DND-41 (cell line): ENCODE data around the gene SUPT20HL1.

Experiments used
- ATAC-seq: fragments of 200-7000 bp; cut with Tn5 transposase; 3 replicates; pipeline ENCODE4 v1.9.1; 2021; ENCODE audit warnings: low read depth; ENCODE audit not compliant: insufficient read depth
- DNase-seq: peaks from one replicate; pipeline ENCODE4 v3.0.0-alpha.2; 2020
- H2AFZ ChIP-seq: 2 replicates; pipeline ENCODE4 v1.6.0; 2012; ENCODE audit warnings: low read depth, low read length
- H3K27ac ChIP-seq: 2 replicates; pipeline ENCODE4 v1.5.1; 2012; ENCODE audit warnings: low read length, inconsistent platforms
- H3K27me3 ChIP-seq: fragments of 200-600 bp; sonication (generic); 2 replicates; pipeline ENCODE4 v1.6.0; 2012; ENCODE audit warnings: low read length, mild to moderate bottlenecking, inconsistent platforms; ENCODE audit not compliant: insufficient read depth, poor library complexity
- H3K36me3 ChIP-seq: 2 replicates; pipeline ENCODE4 v1.5.1; 2012; ENCODE audit warnings: low read length, inconsistent platforms; ENCODE audit not compliant: insufficient read depth
- H3K4me1 ChIP-seq: 2 replicates; pipeline ENCODE4 v1.5.1; 2012; ENCODE audit warnings: mild to moderate bottlenecking, low read length; ENCODE audit not compliant: insufficient read depth
- H3K4me2 ChIP-seq: 2 replicates; pipeline ENCODE4 v1.6.0; 2012; ENCODE audit warnings: mild to moderate bottlenecking, moderate library complexity, low read length, inconsistent platforms; ENCODE audit not compliant: insufficient read depth
- H3K4me3 ChIP-seq, 2 experiments: fragments of 200-600 bp in 1 of 2; shearing (Covaris generic) in 1 of 2; 2 replicates each; pipeline ENCODE4 v1.5.1; 2012 to 2016; ENCODE audit warnings: inconsistent platforms in 2 of 2, low read length in 2 of 2, mild to moderate bottlenecking in 2 of 2, low read depth in 1 of 2, moderate library complexity in 1 of 2
- H3K79me2 ChIP-seq: 2 replicates; pipeline ENCODE4 v1.6.0; 2012; ENCODE audit warnings: low read length, inconsistent platforms; ENCODE audit not compliant: insufficient read depth
- H3K9ac ChIP-seq: 2 replicates; pipeline ENCODE4 v1.6.0; 2012; ENCODE audit warnings: low read depth, mild to moderate bottlenecking, inconsistent platforms, low read length, moderate library complexity
- H3K9me3 ChIP-seq: 2 replicates; pipeline ENCODE4 v1.5.1; 2012; ENCODE audit warnings: low read length, moderate library complexity, mild to moderate bottlenecking, inconsistent platforms; ENCODE audit not compliant: insufficient read depth, severe bottlenecking
- H4K20me1 ChIP-seq: 2 replicates; pipeline ENCODE4 v1.6.0; 2012; ENCODE audit warnings: low read length; ENCODE audit not compliant: insufficient read depth
- EZH2 ChIP-seq: IDR thresholded peaks from 3 replicates; pipeline ENCODE4 v1.6.1; 2012; ENCODE audit warnings: borderline replicate concordance, low read depth, mild to moderate bottlenecking, moderate library complexity, low read length, inconsistent platforms; ENCODE audit not compliant: severe bottlenecking
- TF ChIP-seq, protein P1 (sequence below): IDR thresholded peaks from 2 replicates; pipeline ENCODE4 v1.5.1; 2012; ENCODE audit warnings: borderline replicate concordance, low read length, moderate library complexity, mild to moderate bottlenecking; ENCODE audit not compliant: poor library complexity, severe bottlenecking; ENCODE audit errors: extremely low read depth

SUPT20HL1 gene

DNA sequence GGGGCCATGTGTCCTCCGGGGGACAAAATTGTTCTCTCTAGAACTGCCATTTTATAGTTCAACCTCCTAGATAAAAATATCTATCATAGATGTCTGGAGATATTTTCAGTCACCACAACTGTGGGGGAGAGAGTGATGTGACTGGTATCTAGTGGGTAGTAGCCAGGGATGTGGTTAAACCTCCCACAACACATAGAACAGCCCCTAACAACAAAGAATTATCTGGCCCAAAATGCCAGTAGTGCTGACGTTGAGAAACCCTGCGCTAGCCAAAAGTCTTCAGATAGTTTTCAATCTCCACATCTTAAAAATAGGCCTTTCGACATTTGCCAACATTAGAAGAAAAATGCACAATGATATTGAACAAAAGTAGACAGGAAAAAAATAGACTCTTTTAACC is 27.6 kb upstream of the SUPT20HL1 start:
- TF ChIP-seq, protein P1, sequence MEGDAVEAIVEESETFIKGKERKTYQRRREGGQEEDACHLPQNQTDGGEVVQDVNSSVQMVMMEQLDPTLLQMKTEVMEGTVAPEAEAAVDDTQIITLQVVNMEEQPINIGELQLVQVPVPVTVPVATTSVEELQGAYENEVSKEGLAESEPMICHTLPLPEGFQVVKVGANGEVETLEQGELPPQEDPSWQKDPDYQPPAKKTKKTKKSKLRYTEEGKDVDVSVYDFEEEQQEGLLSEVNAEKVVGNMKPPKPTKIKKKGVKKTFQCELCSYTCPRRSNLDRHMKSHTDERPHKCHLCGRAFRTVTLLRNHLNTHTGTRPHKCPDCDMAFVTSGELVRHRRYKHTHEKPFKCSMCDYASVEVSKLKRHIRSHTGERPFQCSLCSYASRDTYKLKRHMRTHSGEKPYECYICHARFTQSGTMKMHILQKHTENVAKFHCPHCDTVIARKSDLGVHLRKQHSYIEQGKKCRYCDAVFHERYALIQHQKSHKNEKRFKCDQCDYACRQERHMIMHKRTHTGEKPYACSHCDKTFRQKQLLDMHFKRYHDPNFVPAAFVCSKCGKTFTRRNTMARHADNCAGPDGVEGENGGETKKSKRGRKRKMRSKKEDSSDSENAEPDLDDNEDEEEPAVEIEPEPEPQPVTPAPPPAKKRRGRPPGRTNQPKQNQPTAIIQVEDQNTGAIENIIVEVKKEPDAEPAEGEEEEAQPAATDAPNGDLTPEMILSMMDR, result no peak
- no peak for TF ChIP-seq EZH2
- Histone ChIP-seq H3K4me1 (no peaks in the 10 kb centered on the region), H3K4me2 (no peak overlapping the region), H3K9me3 (no peaks in the 10 kb centered on the region), H2AFZ (no peak overlapping the region), H3K79me2 (no peaks in the 10 kb centered on the region), H3K36me3 (no peaks in the 10 kb centered on the region), H4K20me1 (no peaks in the 10 kb centered on the region), H3K4me3 (no peak overlapping the region), H3K9ac (no peak overlapping the region), H3K27ac (no peak overlapping the region), H3K27me3 (no peaks in the 10 kb centered on the region)
- peak; percentile 52; the same call in 1 of the 3 replicates for ATAC-seq
- DNase-seq, result no peak

DNA sequence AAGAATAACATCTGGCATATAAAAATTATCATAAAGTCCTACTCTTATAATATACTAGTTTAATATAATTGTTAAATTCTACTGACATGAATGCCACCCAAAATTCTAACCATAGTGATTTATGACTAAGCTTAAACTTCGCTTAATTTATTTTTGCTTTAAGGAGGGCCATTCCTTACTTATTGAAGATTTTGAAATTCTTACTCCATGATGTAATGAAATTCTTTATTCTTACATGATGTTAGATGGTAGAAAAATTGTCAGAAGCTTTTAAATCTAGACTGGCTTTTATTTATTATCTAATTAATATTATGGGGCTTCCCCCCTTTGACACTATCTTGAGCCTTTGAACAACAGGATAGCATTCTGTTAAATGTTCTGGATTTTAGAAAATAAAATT is 27.1 kb upstream of the SUPT20HL1 start:
- H3K4me1 ChIP-seq, result no peaks in the 10 kb centered on the region
- H3K4me3 ChIP-seq, result no peak overlapping the region
- H3K36me3 ChIP-seq, result no peaks in the 10 kb centered on the region
- H3K27ac ChIP-seq, result no peak overlapping the region
- H3K9me3 ChIP-seq, result no peaks in the 10 kb centered on the region
- H3K27me3 ChIP-seq, result no peaks in the 10 kb centered on the region
- H4K20me1 ChIP-seq, result no peaks in the 10 kb centered on the region
- no peak overlapping the region for H3K4me2 ChIP-seq
- no peak for ATAC-seq
- TF ChIP-seq, protein P1, result no peak
- H3K9ac ChIP-seq, result no peak overlapping the region
- no peak for DNase-seq
- H2AFZ ChIP-seq, result no peak overlapping the region
- no peaks in the 10 kb centered on the region for H3K79me2 ChIP-seq

DNA sequence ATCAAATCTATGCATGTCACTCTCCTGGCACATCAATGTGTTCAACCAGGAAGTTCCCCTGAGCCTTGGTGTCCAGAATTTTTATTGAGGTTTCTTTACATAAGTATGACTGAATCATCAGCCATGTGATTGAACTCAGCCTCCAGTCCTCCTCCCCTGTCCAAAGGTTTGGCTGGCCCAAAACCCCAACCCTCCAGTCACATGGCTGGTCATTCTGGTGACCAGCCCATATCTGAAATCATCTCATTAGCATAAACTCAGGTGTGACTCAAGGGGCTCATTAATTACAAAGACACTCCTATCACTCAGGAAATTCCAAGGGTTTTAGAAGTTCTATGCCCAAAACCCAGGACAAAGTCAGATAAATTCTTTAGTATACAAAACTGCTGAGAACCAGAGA is 26.0 kb upstream of the SUPT20HL1 start:
- Histone ChIP-seq H3K9ac (no peak overlapping the region), H3K4me1 (no peaks in the 10 kb centered on the region), H3K27me3 (no peaks in the 10 kb centered on the region), H3K79me2 (no peaks in the 10 kb centered on the region), H2AFZ (no peak overlapping the region), H3K9me3 (no peaks in the 10 kb centered on the region), H3K4me3 (no peak overlapping the region), H4K20me1 (no peaks in the 10 kb centered on the region), H3K4me2 (no peak overlapping the region), H3K27ac (no peak overlapping the region), H3K36me3 (no peaks in the 10 kb centered on the region)
- TF ChIP-seq EZH2, result no peak
- TF ChIP-seq, protein P1, result no peak
- ATAC-seq (no peak), DNase-seq (no peak)

DNA sequence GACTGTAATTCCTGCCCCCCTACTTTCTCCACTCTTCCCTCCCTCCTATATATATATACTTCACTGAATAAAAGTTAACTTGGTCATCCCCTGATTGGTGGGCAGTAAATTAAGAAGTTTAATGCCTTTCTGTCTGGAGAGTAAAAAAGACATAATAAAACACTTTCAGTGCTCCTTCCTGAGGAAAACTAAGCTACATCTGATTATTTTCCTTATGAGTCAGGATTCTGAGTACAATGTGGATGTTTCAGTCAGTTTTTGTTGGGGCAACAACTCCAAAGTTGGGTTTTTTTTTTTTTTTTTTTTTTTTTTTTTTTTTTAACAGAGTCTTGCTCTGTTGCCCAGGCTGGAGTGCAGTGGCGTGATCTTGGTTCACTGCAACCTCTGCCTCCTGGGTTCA is 24.6 kb upstream of the SUPT20HL1 start:
- ATAC-seq (no peak), DNase-seq (no peak)
- H3K79me2 ChIP-seq, result no peaks in the 10 kb centered on the region
- TF ChIP-seq, protein P1, result no peak
- TF ChIP-seq EZH2, result no peak
- no peaks in the 10 kb centered on the region for H3K36me3 ChIP-seq
- H3K9ac ChIP-seq, result no peak overlapping the region
- no peaks in the 10 kb centered on the region for H3K27me3 ChIP-seq
- H3K4me1 ChIP-seq, result no peaks in the 10 kb centered on the region
- H4K20me1 ChIP-seq, result no peaks in the 10 kb centered on the region
- H3K9me3 ChIP-seq, result no peaks in the 10 kb centered on the region
- no peak overlapping the region for H3K4me2 ChIP-seq
- no peak overlapping the region for H3K4me3 ChIP-seq
- no peak overlapping the region for H3K27ac ChIP-seq
- H2AFZ ChIP-seq, result no peak overlapping the region
